Fibroblast of peridontal ligament (primary cell): ENCODE results near the gene NOL8.

Experiments
- DNase-seq: peaks from one replicate; pipeline ENCODE4 v3.0.0-alpha.2; 2010; ENCODE audit errors: extremely low read depth

Gene NOL8

DNA sequence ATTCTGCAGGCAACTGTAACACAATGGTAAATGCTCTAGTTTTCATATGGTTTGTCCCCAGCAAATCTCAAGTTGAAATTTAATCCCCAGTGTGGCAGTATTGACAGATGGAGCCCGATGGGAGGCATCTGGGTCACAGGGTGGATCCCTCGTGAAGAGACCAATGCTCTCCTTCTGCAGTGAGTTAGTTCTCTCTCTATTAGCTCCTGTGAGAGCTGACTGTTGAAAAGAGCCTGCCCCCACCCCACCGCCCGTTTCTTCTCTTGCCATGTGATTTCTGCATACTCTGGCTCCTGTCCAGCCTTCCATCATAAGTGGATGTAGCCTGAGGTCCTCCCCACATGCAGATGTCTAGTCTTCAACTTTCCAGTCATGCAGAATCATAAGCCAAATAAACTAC is 58.7 kb downstream of the NOL8 start:
- no peak for DNase-seq

DNA sequence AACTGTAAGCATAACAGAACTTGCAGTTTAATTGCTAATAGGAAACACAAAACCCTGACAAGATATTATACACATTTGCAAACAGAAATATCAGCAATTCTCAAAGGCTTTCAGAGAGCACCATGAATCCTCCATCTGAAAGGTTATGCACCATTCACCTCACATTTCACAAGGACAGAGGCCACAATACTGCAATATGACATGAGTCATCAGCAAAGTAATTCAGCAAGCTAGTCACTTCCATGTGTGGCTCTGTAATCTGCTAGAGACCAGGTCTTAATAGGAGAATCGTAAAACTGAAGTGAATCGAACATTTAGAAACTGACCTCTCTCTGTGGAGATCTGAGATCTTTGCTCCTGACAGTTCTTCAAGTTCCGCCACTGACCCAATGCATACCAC is 60.0 kb downstream of the NOL8 start:
- peak; percentile 24 for DNase-seq

DNA sequence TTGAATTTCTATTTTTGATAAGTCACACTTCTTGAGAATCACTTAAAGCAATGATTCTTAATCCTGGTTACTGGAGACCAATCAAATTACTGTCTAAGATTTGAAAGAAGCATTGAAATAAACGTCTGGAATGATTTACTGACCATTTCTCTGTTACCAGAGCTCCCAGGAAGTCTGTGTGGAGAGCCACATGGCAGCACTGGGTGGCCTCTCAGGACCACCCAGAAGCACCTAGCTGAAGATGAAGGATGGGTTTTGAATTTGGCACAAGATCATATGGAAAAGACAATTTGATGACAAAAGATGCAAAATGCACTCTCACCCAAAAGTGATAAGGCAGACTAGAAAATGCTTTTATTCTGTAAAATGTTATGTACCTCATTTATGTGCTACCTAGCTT is 62.0 kb downstream of the NOL8 start:
- no peak for DNase-seq

DNA sequence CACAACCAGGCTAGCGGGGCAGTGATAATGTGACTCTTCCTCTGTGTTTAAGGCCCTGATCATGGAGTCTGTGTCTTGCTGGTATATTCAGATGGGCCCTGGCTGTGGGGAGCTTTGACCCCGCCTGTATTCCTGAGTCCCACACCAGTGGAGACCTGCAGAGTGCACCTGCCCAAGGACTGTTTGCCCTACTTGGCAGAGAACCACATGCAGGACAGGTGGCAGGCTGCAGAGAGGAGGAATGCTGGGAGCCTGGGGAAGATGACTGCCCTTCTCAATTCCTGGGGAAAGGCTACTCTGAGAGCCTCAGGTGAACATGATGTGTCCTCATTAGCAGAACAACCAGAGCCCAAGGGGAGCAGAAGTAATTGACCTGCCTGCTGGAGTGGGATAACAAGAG is 67.8 kb downstream of the NOL8 start:
- DNase-seq: no peak

DNA sequence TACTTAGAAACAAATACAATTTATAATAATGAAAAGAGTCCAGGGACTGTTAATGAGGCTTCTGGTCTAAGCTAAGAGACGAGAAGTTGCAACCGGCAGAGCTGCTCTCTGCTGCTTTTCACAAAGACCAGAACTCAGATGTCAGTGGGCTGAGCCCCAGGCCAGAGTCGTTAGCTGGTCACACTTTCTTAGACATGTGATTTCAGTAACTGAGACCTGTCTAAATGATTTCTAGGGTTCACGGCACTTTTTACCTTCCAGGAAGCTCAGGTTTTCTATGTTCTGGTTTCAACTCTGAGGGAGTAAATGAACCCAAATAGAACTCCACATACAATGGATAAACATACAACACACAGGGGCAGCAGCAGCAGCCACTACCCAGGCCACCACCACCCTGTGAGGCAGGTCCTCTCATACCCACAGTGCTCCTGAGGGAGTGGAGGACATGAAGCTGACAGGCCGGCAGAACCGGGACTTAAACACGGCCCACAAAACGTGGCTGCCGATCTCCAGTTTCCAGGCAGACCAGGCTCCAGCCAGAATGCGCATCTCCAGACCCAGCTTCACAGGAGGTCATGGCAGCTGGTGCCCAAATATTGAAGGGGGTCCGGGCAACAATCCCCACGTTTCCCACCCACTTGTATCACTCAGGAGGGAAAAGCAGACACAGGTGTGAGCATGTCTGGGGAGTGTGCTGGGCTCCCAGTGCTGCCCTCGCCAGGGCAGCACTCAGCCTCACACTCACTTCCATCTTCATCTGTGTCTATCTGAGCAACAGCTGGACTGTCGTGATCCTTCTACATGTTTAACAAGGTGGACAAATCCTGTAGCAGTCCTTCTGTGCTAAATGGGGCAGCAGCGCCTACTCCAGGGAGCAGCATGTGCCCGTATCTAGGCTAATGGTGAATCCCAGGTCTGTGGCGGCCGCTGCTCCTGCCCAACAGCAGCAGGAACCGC is 70.5 kb downstream of the NOL8 start:
- DNase-seq: no peak

DNA sequence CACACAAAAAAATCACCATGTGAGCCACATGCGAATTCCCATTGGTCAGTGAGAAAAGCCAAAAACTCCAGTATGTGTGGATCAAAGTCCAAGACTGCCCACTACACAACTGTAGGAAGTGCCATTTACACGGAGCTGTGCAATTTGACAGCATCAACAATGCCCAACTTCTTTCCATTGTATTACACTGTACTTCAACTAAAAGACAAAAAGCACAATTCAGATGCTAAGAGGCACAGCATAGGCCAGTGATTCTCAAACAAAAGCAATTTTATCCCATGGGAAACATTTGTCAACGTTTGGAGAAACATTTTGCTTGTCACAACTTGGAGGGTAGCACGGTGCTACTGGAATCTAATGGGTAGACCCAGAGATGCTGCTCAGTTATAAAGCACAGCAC is 71.5 kb downstream of the NOL8 start:
- DNase-seq: no peak

DNA sequence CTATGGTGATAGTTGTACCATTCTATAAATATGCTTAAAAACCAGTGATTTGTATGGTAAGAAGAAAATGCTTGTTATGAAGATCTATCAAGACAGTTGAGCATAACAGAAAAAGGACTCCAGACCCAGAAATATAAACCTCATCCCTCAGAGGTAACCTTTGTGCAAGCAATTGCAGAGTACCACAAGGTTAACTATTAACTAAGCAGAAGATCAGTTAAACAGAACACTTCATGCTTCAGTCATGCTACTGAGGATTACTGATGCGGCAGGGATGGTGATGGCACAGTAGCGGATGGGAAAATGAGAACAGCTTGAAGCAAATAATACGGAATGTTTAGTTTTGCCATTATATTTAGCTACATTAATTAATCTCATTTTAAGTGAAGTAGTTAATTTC is 77.2 kb downstream of the NOL8 start:
- DNase-seq: no peak
